Chondrocyte (in vitro differentiated cells): ENCODE data around the gene PCDHGB4. TPM values are rescaled to one million over a fixed set of nuclear protein-coding genes. Genes with fewer than 3 reads are reported as not detected.

Experiments
- DNase-seq: peaks from one replicate; pipeline ENCODE4 v3.0.0; 2021; ENCODE audit warnings: mixed read lengths, low spot score
- H3K27ac Mint-ChIP-seq: one replicate; pipeline ENCODE4 v1.8.0; 2021; ENCODE audit warnings: mild to moderate bottlenecking, moderate library complexity, mixed read lengths; ENCODE audit not compliant: unreplicated experiment
- H3K27me3 Mint-ChIP-seq: 2 replicates; pipeline ENCODE4 v1.8.0; 2021; ENCODE audit warnings: low read depth, mixed read lengths
- H3K36me3 Mint-ChIP-seq: 2 replicates; pipeline ENCODE4 v1.8.0; 2021; ENCODE audit warnings: low read depth, mixed read lengths
- H3K4me1 Mint-ChIP-seq: 2 replicates; pipeline ENCODE4 v1.8.0; 2021; ENCODE audit warnings: low read depth, mild to moderate bottlenecking, mixed read lengths
- H3K4me3 Mint-ChIP-seq: one replicate; pipeline ENCODE4 v1.8.0; 2021; ENCODE audit warnings: mild to moderate bottlenecking, moderate library complexity, mixed read lengths; ENCODE audit not compliant: unreplicated experiment
- H3K9me3 Mint-ChIP-seq: 2 replicates; pipeline ENCODE4 v1.8.0; 2021; ENCODE audit warnings: low read depth, mixed read lengths
- CTCF ChIP-seq: fragments of 200-600 bp; sonication (generic); IDR thresholded peaks from 2 replicates; pipeline ENCODE4 v1.5.0; 2021; ENCODE audit warnings: antibody characterized with exemption, mild to moderate bottlenecking, moderate library complexity
- total RNA-seq: library from RNA; stranded (reverse); gene quantifications from 3 replicates; pipeline ENCODE4 v1.2.1, GENCODE V29; 2021

The PCDHGB4 gene
- total RNA-seq, 1 donor from 2014 or later = 14.2 TPM

GRCh38 chr5:141383345-141383744 lies 4.2 kb upstream of the PCDHGB4 start:
- H3K27ac Mint-ChIP-seq = no peak overlapping the region
- no peak overlapping the region for H3K4me3 Mint-ChIP-seq
- peaks cover 1% of the 10 kb centered on the region for H3K36me3 Mint-ChIP-seq
- H3K9me3 Mint-ChIP-seq = peaks cover 52% of the 10 kb centered on the region
- no peaks in the 10 kb centered on the region for H3K27me3 Mint-ChIP-seq
- TF ChIP-seq CTCF = no peak
- no peaks in the 10 kb centered on the region for H3K4me1 Mint-ChIP-seq
- peak; percentile 77 for DNase-seq

- TF ChIP-seq CTCF = no peak
- H3K27ac Mint-ChIP-seq = no peak overlapping the region
- no peaks in the 10 kb centered on the region for H3K4me1 Mint-ChIP-seq
- H3K4me3 Mint-ChIP-seq = no peak overlapping the region
- peaks cover 45% of the 10 kb centered on the region for H3K9me3 Mint-ChIP-seq
- no peaks in the 10 kb centered on the region for H3K27me3 Mint-ChIP-seq
- peak; percentile 88 for DNase-seq
- H3K36me3 Mint-ChIP-seq = peaks cover 4% of the 10 kb centered on the region
These were observed 2.8 kb upstream of the PCDHGB4 start for GRCh38 chr5:141384471-141385267.

- no peak for TF ChIP-seq CTCF
- peaks cover 6% of the 10 kb centered on the region for H3K36me3 Mint-ChIP-seq
- H3K27me3 Mint-ChIP-seq = no peaks in the 10 kb centered on the region
- DNase-seq = no peak
- peaks cover 47% of the 10 kb centered on the region for H3K9me3 Mint-ChIP-seq
- H3K4me1 Mint-ChIP-seq = peaks cover 2% of the 10 kb centered on the region
- no peak overlapping the region for H3K4me3 Mint-ChIP-seq
- H3K27ac Mint-ChIP-seq = no peak overlapping the region
These were observed 1.2 kb downstream of the PCDHGB4 start for GRCh38 chr5:141388661-141389060.

GRCh38 chr5:141389153-141390042 lies 1.9 kb downstream of the PCDHGB4 start:
- Mint-ChIP-seq H3K36me3 (peaks cover 7% of the 10 kb centered on the region), H3K27ac (no peak overlapping the region), H3K27me3 (no peaks in the 10 kb centered on the region), H3K9me3 (peaks cover 48% of the 10 kb centered on the region), H3K4me1 (peaks cover 2% of the 10 kb centered on the region), H3K4me3 (no peak overlapping the region)
- no peak for TF ChIP-seq CTCF
- DNase-seq = peak; percentile 83

- H3K9me3 Mint-ChIP-seq = peaks cover 40% of the 10 kb centered on the region
- H3K36me3 Mint-ChIP-seq = peaks cover 12% of the 10 kb centered on the region
- no peaks in the 10 kb centered on the region for H3K27me3 Mint-ChIP-seq
- no peak for TF ChIP-seq CTCF
- peaks cover 2% of the 10 kb centered on the region for H3K4me1 Mint-ChIP-seq
- peak; percentile 62 for DNase-seq
- no peak within 1 kb of the TSS for H3K27ac Mint-ChIP-seq
- H3K4me3 Mint-ChIP-seq = no peak within 1 kb of the TSS
These were observed 5.1 kb downstream of the PCDHGB4 start, which contains the start of gene PCDHGA8 for GRCh38 chr5:141392429-141393198. TSS of gene PCDHGA8 (plus strand) at chr5:141392633. CDS start at chr5:141392814, 181 bp downstream.
